ENCODE data around the gene KIF17.

DNA sequence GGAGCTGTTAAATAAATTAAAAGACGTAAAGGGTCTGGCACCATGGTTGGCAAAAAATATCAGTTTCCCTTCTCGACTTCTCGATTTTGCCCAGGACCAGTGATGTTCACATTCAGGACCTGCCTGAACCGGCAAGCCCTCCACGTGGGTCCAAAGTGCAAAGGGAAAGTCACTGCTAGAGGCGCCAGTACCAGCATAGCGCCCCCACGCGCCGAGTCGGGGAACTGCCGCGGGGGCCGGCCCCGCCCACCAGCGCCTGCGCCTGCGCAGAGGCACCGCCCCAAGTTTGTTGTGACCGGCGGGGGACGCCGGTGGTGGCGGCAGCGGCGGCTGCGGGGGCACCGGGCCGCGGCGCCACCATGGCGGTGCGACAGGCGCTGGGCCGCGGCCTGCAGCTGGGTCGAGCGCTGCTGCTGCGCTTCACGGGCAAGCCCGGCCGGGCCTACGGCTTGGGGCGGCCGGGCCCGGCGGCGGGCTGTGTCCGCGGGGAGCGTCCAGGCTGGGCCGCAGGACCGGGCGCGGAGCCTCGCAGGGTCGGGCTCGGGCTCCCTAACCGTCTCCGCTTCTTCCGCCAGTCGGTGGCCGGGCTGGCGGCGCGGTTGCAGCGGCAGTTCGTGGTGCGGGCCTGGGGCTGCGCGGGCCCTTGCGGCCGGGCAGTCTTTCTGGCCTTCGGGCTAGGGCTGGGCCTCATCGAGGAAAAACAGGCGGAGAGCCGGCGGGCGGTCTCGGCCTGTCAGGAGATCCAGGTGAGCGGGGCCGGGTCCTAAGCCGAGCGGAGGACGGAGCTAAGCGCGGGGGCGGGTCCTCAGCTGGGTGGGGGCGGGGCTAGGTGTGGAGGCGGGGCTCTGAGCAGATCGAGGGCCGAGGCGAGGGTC, 84.4 kb downstream of the KIF17 start, which contains the start of gene PINK1:
- TF ChIP-seq POLR2A (IDR thresholded peaks at IDR 0.05; ENCODE audit: low read depth, low read length) (0 out of 2 replicates have a peak, but pooled peaks have one; percentile 36), SMC3 (IDR thresholded peaks at IDR 0.05; ENCODE audit: low read depth, low read length) (peak; percentile 94), MXI1 (IDR thresholded peaks at IDR 0.05; ENCODE audit: borderline replicate concordance, low read depth, low read length) (peak; percentile 90; the same call in 1 of the 2 replicates), CHD1 (IDR thresholded peaks at IDR 0.05; ENCODE audit: low read depth, low read length) (no peak), MAFK (IDR thresholded peaks at IDR 0.05; ENCODE audit: low read depth, low read length) (no peak)
- TF ChIP-seq, protein P1, sequence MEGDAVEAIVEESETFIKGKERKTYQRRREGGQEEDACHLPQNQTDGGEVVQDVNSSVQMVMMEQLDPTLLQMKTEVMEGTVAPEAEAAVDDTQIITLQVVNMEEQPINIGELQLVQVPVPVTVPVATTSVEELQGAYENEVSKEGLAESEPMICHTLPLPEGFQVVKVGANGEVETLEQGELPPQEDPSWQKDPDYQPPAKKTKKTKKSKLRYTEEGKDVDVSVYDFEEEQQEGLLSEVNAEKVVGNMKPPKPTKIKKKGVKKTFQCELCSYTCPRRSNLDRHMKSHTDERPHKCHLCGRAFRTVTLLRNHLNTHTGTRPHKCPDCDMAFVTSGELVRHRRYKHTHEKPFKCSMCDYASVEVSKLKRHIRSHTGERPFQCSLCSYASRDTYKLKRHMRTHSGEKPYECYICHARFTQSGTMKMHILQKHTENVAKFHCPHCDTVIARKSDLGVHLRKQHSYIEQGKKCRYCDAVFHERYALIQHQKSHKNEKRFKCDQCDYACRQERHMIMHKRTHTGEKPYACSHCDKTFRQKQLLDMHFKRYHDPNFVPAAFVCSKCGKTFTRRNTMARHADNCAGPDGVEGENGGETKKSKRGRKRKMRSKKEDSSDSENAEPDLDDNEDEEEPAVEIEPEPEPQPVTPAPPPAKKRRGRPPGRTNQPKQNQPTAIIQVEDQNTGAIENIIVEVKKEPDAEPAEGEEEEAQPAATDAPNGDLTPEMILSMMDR (conservative IDR thresholded peaks at IDR 0.05; ENCODE audit: low read depth, low read length), result peak; percentile 98
- TF ChIP-seq, protein P2, sequence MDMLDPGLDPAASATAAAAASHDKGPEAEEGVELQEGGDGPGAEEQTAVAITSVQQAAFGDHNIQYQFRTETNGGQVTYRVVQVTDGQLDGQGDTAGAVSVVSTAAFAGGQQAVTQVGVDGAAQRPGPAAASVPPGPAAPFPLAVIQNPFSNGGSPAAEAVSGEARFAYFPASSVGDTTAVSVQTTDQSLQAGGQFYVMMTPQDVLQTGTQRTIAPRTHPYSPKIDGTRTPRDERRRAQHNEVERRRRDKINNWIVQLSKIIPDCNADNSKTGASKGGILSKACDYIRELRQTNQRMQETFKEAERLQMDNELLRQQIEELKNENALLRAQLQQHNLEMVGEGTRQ (IDR thresholded peaks at IDR 0.05; ENCODE audit: low read depth, low read length), result peak; percentile 63

Measured in IMR-90 (cell line).